ENCODE data around the gene C19orf25.

C19orf25 gene

DNA sequence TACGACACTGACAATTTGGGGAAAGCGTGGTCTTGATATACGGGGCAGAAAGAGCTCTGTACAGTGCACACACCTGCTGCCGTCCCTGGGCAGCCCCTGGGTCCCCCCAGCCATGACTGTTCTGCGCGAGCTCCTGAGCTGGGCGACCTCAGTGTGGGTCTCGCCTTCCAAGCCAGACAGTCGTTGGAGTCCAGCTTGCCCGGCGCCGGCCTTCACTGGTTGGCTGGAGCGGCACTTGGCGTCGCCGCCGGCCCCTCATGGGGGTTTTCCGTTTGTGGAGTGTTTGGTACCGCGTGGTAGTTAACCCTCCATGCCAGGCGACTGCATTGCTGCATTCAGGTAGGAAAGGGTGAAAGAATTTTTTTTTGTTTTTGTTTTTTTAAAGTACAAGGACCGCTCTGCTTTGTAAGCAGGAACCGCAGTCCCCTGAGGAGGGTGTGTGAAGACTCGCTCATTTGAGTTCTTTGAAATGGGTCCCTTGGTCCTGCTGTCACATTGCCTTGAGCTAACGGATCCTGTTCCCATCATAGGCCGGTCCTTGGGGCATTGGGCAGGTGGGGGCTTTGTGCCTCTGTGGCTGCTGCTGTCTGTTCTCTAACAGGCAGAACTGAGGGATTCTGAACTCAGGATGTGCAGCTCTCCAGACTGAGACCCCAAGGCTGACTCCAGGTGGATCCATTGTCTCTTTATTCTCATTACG lies 51.6 kb downstream of the C19orf25 start:
- no peak for DNase-seq

DNA sequence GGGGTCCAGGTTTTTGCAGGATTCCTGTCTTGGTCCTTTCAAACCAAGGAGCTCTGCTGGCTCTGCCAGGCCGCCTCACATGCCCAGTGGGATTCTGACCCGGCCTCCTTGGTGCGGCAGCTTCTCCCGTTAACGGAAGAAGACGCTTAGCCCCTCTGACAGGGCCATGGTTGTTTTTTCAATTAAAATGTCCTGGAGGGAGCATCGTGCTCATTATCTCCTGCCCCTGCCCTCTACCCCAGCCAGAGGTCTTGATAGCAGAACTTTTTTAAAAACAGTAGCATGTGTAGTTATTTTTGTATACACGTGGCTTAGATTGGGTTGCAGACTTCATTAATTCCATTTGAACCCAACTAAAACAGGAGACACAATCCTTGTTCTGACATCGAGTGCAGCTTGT lies 52.3 kb downstream of the C19orf25 start:
- no peak for DNase-seq

DNA sequence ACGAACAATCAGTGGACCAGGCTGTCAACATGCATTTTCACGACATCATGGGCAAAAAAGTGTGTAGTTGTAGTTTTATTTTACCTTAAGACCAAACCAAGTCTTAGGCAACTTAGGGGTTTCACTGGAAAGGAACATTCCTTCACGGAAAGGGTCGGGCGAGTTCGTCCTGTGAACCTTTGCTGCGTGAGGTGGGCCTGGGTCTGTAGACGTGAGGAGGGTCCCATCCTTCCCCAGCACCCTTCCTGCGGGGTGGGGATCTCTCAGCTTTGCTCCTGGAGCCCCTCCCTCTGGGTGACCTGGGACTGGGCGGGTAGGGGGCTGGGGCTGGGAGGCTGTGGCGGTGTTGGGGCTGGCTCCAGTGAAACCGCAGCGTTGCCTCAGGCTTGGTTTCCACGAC lies 53.1 kb downstream of the C19orf25 start:
- no peak for DNase-seq

DNA sequence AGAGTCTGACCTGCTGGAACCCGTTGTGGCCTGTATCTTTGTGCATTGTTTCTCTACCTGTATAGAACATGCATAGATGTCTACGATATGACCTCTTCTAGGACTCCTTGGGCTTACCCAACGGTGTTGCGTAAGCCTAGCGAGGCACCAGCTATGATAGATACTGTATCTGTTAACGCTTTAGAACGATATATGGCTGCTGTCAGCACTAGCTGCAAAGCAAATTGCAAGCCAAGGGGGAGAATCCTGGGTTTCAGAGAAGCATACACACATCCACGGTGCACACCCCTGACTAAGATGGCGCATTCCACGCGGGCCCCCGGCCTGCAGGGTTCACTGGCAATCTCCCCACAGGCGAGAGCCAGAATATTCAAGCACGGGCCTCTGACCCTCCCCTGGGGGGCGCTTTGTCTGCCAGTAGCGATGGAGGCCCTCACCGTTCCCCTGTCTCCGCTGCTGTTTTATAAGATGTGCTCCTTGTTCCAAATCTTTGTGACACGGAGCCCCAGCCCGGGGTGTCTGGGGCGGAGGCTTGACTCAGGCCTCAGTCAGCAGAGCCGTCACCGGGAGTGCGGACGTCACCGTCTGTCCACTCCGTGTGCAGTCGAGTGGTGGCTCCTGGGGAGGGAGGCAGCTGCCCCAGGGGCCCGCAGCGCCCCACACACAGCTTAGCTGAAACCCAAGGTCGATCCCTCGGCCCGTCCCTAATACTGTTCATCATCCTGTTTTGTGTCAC lies 53.7 kb downstream of the C19orf25 start:
- no peak for DNase-seq

DNA sequence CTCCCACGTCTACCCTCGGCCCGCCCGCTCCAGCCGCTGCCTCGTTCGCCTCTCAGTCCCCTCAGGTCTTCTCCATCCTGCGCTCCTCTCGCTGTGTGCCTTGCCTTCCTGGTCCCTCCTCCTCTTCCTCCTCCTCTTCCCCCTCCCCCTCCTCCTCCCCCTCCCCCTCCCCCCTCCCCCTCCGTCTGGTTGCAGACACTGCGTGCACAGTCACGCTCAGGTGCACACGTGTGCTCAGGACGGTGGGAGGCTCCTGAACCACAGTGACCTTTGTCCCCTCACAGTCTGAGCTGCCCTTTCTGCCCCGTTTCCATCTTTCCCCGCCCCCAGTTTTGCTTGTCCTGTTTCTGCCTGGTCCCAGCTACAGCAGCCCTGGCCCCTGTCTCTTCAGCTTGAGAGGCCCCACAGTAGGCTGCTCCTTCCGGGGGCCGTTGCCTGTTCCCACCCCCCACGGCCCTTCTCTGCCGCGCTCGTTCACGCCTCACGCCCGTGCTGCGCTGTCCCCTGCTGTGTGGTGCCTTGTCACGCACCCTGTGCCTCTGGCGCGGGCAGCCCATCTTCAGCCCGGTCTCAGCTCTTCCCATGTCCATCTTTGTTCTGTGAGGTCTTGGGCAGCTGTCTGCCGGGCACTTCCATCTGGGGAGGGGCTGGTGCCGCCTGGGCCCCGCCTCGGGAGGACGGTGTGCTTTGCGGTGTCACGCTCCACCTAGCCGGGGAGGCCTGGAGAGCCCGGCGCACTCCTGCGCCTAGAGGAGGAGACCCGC lies 54.6 kb downstream of the C19orf25 start:
- no peak for DNase-seq

DNA sequence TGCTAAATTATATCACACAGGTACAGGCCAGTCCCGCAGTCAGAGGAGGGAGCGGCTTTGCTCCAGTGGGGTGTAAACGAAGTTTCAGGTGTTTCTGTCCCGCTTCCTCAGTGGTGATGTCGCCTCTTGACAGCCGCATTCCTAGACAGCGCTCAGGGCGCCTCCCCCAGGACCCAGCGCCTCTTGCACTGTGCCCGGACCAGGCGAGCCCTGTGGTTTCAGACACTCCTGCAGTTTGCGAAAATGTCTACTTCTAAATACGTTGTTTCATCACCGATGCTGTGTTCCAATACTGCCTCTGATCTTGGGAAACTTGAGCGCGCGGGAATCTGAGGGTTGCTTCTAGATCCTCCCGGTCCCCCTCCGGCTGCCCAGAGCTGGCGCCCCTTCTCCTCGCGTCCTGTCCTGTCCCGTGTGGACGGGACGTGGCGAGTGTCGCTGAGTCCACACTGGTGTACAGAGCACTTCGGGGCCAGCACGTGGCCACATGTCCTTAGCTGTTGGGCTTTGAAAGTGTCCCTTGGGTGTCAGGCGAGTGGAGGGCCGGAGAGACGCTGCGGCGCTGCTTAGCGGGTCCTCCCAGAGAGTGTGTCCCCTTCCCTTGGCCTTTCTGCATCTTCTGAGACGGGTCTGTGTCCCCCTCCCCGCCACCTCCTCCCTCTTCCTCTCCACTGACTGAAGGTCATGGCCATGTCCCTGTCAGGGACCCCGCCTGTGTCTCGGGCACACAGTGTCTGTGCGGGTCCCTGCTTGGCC lies 55.4 kb downstream of the C19orf25 start:
- no peak for DNase-seq
